GM04504 (cell line): Measurements from ENCODE around the gene PLXNA3.
"Not testable (repeated sequence)": the region's sequence is repeated elsewhere in the genome, so short reads cannot be mapped to it uniquely, and the experiment has no call there.

Experiments used
- DNase-seq: peaks from one replicate; pipeline ENCODE4 v3.0.0-alpha.2; 2012; ENCODE audit warnings: low read depth

Gene PLXNA3

DNA sequence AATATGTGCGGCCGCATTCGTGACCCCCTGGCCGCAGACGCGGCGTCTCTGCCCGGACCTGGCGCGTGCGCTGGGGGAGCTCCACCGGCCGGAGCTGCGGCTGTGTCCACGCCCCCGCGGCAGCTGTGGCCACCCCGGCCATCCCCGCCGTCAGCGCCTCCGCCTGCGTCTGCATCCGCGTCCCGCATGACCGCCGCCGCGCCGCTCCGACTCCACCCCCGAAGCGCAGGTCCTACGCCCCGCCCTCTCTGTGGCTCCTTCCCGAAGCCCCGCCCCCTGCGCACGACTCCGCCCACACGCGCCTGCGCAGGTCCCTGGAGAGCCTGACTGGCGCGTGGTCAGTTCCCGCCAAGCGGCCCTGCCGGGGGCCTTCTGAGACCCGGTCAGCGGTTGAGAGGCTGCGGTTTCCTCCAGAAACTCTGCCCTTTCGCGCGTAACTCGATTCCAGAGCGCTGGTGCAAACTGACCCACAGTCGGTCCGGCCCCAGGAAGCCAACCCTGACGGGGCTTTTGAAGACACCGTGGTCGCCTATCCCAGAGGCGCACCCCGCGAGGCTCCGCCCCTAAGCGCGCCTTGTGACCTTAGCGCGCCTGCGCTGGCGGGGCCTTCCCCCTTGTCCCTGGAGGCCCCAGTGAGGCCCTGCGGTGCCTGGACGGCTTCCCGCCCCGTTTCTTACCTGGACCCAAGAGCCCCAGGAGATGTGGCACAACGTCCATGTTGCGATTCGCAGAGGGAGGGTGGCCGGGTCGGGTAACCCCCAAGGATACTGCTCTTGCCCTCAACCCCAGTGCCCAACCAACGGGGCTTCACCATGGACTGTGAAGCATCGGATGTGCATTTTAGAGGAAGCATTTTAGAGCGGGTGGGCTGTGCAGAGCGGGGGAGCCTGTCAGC is 20.9 kb downstream of the PLXNA3 start, which contains the start of gene LAGE3:
Gene LAGE3 (minus strand): TSS at position 554 of the 895 bp plus-strand sequence. CDS start 366 bp downstream, at position 188.
- DNase-seq, result peak; percentile 71

GRCh38 chrX:154481195-154481594 is 23.1 kb downstream of the PLXNA3 start:
- DNase-seq, result no peak

DNA sequence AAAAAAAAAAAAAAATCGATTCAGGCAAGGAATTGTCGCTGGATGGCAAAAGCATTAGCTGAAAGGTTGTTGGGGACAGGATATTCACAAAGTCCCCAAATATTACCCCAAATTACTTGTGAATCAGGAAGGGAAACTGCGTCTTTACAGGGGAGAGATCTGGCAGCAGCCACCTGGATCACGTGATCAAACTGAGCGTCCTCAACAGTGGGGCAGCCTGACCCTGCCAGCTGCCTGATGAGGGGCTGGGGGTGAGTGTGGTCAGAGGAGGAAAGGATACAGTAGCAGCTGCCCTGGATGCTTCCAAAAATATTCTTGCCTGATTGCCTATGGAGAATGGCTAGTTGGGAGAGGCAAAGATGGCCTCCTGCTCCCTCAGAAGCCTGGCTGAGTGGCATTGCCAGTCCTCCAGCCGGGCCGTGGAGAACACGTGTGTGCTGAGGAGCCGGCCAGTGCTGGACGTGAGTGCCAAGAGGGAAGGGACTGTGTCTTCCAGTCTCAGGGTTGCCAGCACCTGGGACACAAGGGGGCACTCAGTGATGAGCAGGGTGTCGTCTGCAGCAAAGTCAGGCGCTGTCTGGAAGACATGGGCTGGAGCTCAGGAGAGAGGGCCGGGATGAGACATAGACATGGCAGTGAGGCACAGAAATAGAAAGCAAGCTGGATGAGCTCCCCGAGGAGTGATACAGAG is 24.0 kb downstream of the PLXNA3 start:
- DNase-seq, result no peak

DNA sequence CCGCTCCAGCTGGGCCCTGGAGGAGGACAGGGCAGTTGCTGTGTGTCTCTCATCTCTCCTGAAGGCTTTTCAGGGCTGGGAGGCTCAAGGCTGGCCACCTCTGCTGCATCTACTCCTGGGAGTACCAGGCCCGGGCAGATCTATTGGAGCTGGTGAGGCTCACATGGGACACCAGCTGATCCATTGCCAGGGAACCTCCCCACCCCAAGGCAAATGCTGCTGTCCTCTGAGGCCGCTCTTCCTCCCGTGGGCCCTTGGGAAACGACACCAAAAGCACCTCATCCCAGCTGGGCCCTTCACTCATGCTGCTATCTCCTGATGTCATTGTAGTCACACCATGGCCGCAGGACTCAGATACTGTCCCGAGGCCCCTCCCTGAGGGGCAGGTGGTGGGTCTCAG is 24.7 kb downstream of the PLXNA3 start:
- no peak for DNase-seq

DNA sequence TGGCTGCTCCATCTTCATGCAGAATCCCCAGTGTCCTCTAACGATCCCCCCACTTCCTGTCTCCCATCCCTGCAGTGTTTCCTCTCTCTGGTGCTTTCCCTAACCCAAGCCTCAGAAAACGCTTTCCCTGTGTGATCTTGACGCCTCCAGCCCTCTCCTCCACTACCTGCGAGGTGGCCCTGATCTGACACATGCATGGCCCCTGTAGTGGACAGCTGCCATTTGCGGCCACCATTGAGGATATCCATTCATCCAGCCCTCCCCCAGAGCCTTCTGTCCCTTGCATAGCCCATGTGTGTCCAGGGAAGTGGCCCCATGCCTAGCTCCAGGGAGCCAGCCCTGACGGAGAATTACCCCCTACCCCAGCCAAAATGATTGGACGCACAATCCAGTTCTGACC is 25.2 kb downstream of the PLXNA3 start:
- DNase-seq, result no peak

DNA sequence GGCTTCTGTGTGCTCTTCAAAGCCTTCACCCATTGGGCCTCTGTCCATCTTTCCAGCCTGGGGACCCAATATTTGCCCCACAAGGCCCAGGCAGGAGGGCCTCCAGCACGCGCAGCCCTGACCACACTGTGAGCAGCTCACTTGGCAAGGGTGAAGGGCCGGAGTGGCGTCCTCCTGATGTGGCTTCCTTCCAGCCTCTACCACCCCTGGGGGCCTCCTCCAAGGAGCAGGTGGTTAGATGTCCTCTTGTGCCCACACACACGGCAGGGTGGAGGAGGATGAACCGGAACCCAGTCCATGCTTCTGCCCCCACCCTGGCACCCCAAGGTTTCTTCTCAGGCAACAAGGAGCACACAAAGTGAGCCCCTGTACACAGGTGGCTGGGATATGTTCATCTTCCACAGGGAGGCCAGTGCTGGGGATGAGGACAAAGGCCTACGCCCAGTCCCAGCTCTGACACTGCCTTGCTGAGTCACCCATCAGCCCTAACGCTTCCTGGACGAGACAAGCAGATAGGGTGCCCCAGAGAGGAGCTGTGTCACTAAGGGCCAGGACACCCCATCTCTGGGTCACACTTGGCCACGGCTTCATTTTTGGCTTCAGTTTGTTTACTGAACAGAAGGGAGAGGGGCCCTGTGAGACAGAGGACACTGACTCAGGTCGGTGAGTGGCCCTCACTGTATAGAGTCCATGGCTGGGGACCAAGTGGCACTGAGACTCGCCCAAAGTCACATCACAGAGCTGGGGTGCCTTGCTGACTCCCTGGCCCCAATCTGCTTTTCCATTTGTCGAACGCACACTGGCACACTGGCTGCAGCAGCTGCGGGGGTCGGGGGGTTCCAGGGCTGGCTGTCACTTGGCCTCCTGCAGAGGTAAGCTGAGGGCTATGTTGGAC is 26.4 kb downstream of the PLXNA3 start:
- DNase-seq, result no peak

DNA sequence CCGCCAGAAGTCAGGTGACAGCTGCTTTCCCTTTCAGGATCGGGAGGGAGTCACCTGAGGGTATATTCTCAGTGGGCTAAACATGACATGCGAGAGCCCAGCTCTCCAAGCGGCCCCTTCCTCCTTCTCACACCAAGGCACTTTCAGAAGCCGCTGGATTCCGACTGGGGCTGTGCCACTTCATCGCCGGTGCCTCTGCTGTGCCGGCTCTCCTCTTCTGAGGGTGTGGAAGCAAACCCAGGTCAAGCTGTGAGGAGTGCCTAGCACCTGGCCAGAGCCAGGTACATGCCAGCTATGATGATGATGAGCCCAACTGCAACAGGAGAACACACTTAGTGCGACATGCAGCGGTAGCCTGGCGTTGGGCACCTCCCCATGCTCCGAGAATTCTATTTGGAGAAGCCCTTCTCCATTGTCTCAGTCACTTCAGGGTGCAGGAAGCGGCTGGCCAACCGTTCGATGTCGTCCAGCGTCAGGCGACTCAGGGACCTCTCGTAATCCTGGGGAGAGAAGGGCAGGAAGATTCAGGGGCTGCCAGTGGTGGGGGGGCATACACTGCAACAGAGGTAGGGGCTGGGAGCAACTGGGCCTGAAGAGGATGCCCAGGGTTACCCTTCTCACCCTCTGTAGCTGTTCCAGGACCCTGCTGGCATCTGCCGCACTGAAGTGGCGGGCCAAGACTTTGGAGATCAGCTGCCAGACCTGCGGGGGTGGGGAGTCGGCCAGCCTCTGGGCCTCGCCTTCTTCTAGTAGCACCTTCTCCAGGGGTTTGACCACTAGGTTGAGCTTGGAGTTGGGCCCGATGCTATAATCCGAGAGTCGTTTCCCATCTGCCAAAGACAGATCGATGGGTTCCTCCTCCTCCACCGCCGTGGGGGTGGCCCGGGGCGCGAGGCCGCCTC is 27.3 kb downstream of the PLXNA3 start:
- DNase-seq, result no peak

DNA sequence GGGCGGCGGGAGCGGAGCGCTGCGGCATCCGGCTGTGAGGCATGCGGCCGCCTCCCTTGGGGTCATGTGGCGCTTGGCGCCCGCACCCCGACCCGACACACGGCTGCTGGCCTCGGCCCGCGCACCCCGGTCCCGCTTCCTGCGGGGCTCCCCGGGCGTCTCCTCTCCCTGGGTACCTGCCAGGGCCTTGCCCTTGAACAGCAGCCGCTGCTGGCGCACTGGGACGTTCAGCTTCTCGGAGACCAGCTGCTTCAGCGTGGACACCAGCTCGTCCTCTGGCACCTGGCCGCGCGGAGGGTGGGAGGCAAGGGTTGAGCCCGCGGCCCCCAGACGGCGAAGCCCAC is 27.9 kb downstream of the PLXNA3 start:
- no peak for DNase-seq

DNA sequence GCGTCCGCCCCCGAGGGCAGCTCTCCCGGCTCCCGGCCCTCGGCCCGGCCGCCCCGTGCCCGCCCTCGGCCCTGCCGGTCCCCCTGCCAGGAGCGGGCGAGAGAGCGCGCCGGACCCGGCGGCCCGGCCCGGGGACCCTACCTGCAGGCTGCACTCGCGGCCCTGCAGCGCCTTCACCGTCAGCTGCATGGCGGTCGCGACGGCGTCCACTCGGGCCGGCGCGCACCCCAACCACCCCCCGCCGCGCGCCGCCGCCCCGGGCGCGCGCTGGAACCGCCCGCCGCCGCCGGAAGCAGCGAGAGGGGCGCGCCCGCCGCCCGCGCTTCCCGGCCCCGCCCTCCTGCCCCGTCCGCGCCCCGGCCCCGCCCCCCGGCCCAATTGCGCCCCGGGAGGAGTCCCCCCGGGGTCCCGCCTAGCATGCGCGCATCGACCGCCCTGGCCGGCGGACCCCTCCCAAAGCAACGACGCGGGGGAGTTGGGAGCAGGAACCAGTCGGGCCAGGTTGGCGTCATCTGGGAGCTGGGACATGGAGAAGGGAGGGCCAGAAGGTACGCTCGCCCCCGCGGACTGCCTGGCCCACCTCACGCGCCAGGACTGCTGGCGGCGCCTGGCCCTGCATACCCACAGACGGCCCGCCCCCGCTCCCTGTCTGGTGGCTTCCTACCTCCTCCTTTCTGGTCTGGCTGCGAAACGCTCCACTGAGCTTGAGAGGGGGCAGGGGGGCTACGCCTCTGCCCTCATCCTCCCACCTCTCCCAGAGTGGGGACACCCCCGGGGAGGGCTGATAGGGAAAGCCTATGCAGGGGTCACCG is 28.5 kb downstream of the PLXNA3 start, which contains the start of gene UBL4A:
Gene UBL4A (minus strand): TSS at position 220 of the 812 bp plus-strand sequence. CDS start 31 bp downstream, at position 189.
- DNase-seq, result no peak

- DNase-seq, result no peak
Measured at GRCh38 chrX:154487518-154488290, 29.6 kb downstream of the PLXNA3 start.

GRCh38 chrX:154488336-154489075 is 30.4 kb downstream of the PLXNA3 start:
- no peak for DNase-seq

DNA sequence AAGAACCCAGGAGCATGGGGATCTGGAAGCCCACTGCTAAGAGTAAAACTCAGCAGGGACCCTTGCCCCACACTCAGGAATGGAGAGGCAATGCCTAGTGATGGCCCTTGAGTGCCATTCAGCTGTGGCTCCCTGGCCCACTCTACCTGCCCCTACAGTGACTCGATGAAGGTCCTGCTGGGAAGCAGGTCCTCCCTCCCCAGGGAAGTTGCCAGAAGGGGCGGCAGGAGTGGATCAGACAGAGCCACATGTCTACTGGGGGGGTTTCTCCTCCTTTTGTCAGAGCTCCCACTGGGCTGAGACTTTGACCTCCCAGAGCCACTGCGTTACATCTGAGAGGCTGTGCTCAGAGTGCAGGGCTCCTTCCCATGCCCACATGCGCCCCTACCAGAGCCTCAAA is 31.1 kb downstream of the PLXNA3 start:
- no peak for DNase-seq

DNA sequence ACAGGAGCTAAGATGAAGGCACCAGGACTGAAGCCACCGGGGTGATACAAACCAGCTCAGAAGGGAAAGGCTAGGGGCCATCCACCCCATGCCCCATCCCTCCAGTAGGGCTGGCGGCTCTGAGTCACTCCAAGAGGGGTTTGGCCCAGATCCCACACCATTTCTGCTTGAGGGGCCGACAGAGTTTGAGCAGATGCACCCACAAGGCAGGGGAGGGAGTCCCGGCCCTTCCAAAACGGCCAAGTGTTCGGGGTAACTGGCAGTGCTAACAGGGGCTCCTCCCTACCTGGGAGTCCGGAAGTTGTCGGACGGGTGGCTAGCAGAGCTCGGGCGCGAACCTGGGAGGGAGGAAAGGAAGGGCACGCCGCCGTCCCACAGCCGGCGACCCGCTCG is 31.9 kb downstream of the PLXNA3 start:
- DNase-seq, result no peak

GRCh38 chrX:154490414-154491083 is 32.5 kb downstream of the PLXNA3 start, which contains the start of gene SLC10A3:
TSS of gene SLC10A3 (minus strand) at chrX:154490629. CDS start at chrX:154488940, 1,689 bp downstream.
- peak; percentile 79 for DNase-seq

DNA sequence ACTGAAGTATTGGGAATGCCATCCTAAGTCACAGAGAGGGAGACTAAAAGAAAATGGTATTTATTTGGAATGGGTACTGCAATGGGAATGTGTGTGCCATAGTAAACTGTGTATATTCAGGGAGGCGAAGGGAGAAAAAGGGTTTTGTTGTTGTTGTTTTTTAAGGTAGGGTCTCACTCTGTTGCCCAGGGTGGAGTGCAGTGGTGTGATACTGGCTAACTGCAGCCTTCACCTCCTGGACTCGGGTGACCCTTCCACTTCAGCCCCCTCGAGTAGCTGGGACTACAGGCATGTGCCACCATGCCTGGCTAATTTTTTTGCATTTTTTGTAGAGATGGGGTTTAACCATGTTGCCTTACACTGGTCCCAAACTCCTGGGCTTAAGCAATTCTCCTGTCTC is 36.6 kb downstream of the PLXNA3 start:
- no peak for DNase-seq

GRCh38 chrX:154495472-154495922 is 37.4 kb downstream of the PLXNA3 start:
- no peak for DNase-seq

DNA sequence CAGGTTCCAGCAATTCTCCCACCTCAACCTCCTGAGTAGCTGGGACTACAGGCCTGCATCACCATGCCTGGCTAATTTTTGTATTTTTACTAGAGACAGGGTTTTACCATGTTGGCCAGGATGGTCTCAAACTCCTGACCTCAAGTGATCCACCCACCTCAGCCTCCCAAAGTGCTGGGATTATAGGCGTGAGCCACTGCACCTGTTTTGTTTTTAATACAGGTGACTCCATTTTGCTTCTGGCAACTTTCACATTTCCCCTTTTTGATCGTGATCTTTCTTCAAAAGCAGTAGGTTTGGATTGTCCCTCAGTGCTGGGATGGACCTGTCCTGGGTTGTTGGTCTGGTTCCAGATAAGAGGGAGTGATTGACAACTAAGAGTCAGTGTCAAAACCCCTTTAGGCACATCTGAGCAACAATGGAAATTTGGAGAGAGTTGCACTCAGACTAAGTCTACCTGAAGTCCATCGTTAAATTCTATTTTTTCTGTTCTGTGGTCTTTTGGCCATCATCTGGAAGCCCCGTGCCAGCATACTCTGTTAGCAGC is 38.6 kb downstream of the PLXNA3 start:
- DNase-seq, result not testable (repeated sequence)

DNA sequence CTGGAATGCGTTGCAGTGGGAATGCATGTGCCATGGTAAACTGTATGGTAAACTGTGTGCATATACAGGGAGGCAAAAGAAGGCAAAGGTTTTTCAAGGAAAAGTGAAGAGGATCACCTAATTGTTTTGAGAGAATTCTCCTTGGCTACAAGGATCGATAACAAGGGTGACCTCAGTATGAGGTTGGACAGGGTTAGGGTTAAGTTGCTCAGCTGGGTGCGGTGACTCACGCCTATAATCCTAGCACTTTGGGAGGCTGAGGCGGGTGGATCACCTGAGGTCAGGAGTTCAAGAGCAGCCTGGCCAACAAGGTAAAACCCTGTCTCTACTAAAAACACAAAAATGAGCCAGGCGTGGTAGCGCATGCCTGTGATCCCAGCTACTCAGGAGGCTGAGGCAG is 43.3 kb downstream of the PLXNA3 start:
- not testable (repeated sequence) for DNase-seq
